Measurements from ENCODE around the gene SPIRE1.

SPIRE1 gene

DNA sequence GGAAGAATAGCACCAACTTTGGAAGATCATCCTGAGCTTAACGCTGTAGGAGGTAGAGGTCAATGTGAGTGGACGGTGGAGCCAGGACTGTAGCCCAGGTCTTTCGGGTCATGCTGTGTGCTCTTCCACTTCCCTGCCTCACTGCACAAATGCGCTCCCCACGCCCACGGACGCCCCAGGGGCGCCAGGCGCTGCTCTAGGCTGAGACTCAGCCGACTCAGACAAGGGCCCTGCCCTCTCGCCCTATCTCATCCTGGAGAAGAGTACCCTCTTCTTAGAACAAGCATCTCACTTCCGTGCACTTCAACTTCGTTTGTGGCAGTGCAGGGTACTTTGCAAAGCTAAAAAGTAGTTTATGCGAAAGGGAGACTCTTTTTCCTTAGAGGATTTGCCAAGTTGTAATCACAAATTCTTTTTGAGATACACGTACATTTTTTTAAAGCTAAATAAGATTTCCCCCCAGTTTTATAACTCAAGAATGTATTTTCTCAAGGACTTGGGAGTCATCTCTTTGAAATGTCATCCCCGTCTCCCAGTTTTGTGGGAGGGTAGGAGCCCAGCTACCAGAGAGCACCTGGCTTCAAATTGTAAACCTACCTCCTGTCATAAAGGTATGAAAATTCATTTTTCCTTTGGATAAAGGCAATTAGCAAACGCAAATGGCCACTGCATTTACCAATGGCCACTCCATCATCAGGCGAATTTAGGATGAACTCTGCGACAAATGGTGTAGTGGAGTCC lies 251.4 kb downstream of the SPIRE1 start:
- Mint-ChIP-seq H3K4me3 (peak overlapping the region; percentile 84), H3K27me3 (peaks cover 25 to 29% of the 10 kb centered on the region in 2 donors), H3K27ac (peak overlapping the region in 1 of 2 donors; percentile 71), H3K9me3 (no peaks in the 10 kb centered on the region), H3K4me1 (ENCODE audit: low read depth in 2 of 2) (peaks cover 4 to 10% of the 10 kb centered on the region in 2 donors), H3K36me3 (ENCODE audit: insufficient read depth) (peaks cover 7% of the 10 kb centered on the region)
- ATAC-seq (replicated peaks) (no peak), DNase-seq (no peak)

- Mint-ChIP-seq H3K4me1 (ENCODE audit: low read depth in 2 of 2) (peaks cover 4 to 10% of the 10 kb centered on the region in 2 donors), H3K4me3 (peak overlapping the region in 1 of 2 donors; percentile 36), H3K27ac (no peak overlapping the region), H3K36me3 (ENCODE audit: insufficient read depth) (peaks cover 7% of the 10 kb centered on the region), H3K27me3 (peaks cover 29 to 34% of the 10 kb centered on the region in 2 donors), H3K9me3 (no peaks in the 10 kb centered on the region)
- no peak for ATAC-seq (replicated peaks)
- DNase-seq, result no peak
Measured at GRCh38 chr18:12405066-12405465, 252.8 kb downstream of the SPIRE1 start.

DNA sequence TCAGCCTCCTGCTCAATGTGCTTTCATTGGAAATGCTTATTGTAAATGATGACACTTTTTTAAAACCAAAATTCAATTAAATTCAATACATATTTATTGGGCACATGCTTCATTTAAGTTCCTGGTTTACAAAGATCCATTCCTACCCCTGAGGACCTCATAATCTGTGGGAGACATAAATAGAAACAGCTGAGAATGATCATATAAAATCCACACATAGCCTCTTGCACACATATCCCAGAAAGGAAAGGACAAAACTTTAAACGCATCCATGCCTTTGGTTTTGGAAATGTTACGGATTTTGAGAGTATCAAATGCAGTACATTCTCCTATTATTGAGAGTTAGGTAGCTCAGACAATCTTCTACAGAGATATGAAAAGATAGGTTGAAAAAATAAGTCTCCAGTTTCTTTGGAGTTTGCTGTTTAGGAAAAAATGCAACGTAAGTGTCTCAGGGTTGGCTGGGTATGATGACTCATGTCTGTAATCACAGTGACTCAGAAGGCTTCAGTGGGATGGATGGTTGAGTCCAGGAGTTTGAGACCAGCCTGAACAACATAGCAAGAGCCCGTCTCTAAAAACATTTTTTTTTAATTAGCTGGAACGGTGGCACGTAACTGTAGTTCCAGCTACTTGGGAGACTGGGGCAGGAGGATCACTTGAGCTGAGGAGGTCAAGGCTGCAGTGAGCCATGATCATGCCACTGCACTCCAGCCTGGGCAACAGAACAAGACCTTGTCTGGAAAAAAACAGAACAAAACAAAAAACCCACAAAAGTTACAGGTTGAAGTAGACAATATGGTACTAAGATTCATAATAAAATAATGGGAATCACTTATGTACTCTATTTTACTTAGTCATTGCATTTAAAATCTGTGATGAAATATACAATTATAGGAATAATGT lies 254.1 kb downstream of the SPIRE1 start:
- Mint-ChIP-seq H3K4me1 (ENCODE audit: low read depth in 2 of 2) (peaks cover 4 to 10% of the 10 kb centered on the region in 2 donors), H3K9me3 (no peaks in the 10 kb centered on the region), H3K27ac (no peak overlapping the region), H3K36me3 (ENCODE audit: insufficient read depth) (peaks cover 7% of the 10 kb centered on the region), H3K27me3 (peaks cover 36 to 45% of the 10 kb centered on the region in 2 donors), H3K4me3 (no peak overlapping the region)
- no peak for DNase-seq
- ATAC-seq (replicated peaks), result no peak

- H3K27me3 Mint-ChIP-seq, result peaks cover 49 to 61% of the 10 kb centered on the region in 2 donors
- no peaks in the 10 kb centered on the region for H3K9me3 Mint-ChIP-seq
- H3K27ac Mint-ChIP-seq, result no peak overlapping the region
- H3K4me1 Mint-ChIP-seq (ENCODE audit: low read depth in 2 of 2), result peaks cover 0 to 7% of the 10 kb centered on the region in 2 donors
- ATAC-seq (replicated peaks) (no peak), DNase-seq (no peak)
- H3K4me3 Mint-ChIP-seq, result no peak overlapping the region
- H3K36me3 Mint-ChIP-seq (ENCODE audit: insufficient read depth), result peaks cover 2% of the 10 kb centered on the region
Measured at GRCh38 chr18:12401881-12402280, 256.0 kb downstream of the SPIRE1 start.

- H3K27me3 Mint-ChIP-seq, result peaks cover 53 to 74% of the 10 kb centered on the region in 2 donors
- no peaks in the 10 kb centered on the region for H3K9me3 Mint-ChIP-seq
- H3K4me1 Mint-ChIP-seq (ENCODE audit: low read depth in 2 of 2), result no peaks in the 10 kb centered on the region
- ATAC-seq (replicated peaks) (no peak), DNase-seq (no peak)
- H3K4me3 Mint-ChIP-seq, result no peak overlapping the region
- H3K27ac Mint-ChIP-seq, result no peak overlapping the region
- H3K36me3 Mint-ChIP-seq (ENCODE audit: insufficient read depth), result no peaks in the 10 kb centered on the region
Measured at GRCh38 chr18:12399231-12399630, 258.7 kb downstream of the SPIRE1 start.

- Mint-ChIP-seq H3K27me3 (peaks cover 52 to 70% of the 10 kb centered on the region in 2 donors), H3K4me1 (ENCODE audit: low read depth in 2 of 2) (no peaks in the 10 kb centered on the region)
Measured at GRCh38 chr18:12398625-12399024, 259.3 kb downstream of the SPIRE1 start.

GRCh38 chr18:12397793-12398192 lies 260.1 kb downstream of the SPIRE1 start:
- no peaks in the 10 kb centered on the region for H3K36me3 Mint-ChIP-seq (ENCODE audit: insufficient read depth)
- peaks cover 46 to 61% of the 10 kb centered on the region in 2 donors for H3K27me3 Mint-ChIP-seq
- no peak overlapping the region for H3K27ac Mint-ChIP-seq
- no peaks in the 10 kb centered on the region for H3K4me1 Mint-ChIP-seq (ENCODE audit: low read depth in 2 of 2)
- ATAC-seq (replicated peaks) (no peak), DNase-seq (no peak)
- H3K9me3 Mint-ChIP-seq, result no peaks in the 10 kb centered on the region
- H3K4me3 Mint-ChIP-seq, result no peak overlapping the region

More at GRCh38 chr18:12398625-12399024, 259.3 kb downstream of the SPIRE1 start:
- no peak for ATAC-seq (replicated peaks)
- Mint-ChIP-seq H3K4me3 (no peak overlapping the region), H3K9me3 (no peaks in the 10 kb centered on the region), H3K36me3 (ENCODE audit: insufficient read depth) (no peaks in the 10 kb centered on the region), H3K27ac (no peak overlapping the region)
- DNase-seq, result no peak

DNA sequence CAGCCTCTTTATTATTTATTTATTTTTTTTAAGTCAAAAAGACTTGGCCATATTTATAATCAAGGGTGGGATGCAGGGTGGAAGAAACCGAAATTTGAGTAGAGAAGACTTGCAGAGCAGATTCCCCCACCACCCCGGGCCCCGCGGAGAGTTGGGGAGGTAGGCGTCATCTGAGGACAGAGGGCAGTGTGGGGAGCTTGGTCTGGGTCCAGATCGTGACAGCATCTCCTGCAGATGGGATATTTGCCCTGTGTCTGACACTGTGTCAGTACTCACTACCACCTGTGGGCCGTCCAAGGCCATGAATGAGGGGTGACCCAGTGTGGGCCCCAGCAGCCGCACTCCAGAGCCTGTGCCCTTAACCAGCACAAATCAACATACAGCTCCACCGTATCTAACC lies 260.7 kb downstream of the SPIRE1 start:
- Mint-ChIP-seq H3K9me3 (no peaks in the 10 kb centered on the region), H3K4me1 (ENCODE audit: low read depth in 2 of 2) (no peaks in the 10 kb centered on the region), H3K27ac (no peak overlapping the region), H3K27me3 (peaks cover 40 to 56% of the 10 kb centered on the region in 2 donors), H3K36me3 (ENCODE audit: insufficient read depth) (no peaks in the 10 kb centered on the region), H3K4me3 (no peak overlapping the region)
- no peak for ATAC-seq (replicated peaks)
- DNase-seq, result no peak

Data from effector memory CD8-positive, alpha-beta T cell (primary cell).